Left lung (tissue), 10 donors: Measurements from ENCODE around the gene DCLK2. TPM values are rescaled to one million over a fixed set of nuclear protein-coding genes. Genes with fewer than 3 reads are reported as not detected.
"Not testable (repeated sequence)": the region's sequence is repeated elsewhere in the genome, so short reads cannot be mapped to it uniquely, and the experiment has no call there.

ENCODE experiments used
- ATAC-seq: fragments of 200-7000 bp; cut with Tn5 transposase; one replicate; pipeline ENCODE4 v1.9.1; 2020; ENCODE audit warnings: moderate library complexity
- DNase-seq, 4 donors: peaks; one replicate each; pipeline ENCODE4 v3.0.0-alpha.2; 2013 to 2020
- H3K27ac ChIP-seq, 2 donors: fragments of 200-600 bp; sonication (generic) in 1 of 2; one replicate each; pipeline versions ENCODE4 v1.5.0 to v1.8.0; 2020 to 2021
- H3K27me3 ChIP-seq, 2 donors: fragments of 200-600 bp; sonication (generic) in 1 of 2; one replicate each; pipeline versions ENCODE4 v1.5.0 to v1.8.0; 2020 to 2021
- H3K36me3 ChIP-seq, 2 donors: fragments of 200-600 bp; sonication (generic) in 1 of 2; one replicate each; pipeline versions ENCODE4 v1.5.0 to v1.8.0; 2020 to 2021
- H3K4me1 ChIP-seq, 2 donors: fragments of 200-600 bp; one replicate each; pipeline ENCODE4 v1.8.0; 2021
- H3K4me3 ChIP-seq, 2 donors: fragments of 200-600 bp; sonication (generic) in 1 of 2; one replicate each; pipeline versions ENCODE4 v1.5.0 to v1.8.0; 2020 to 2021; ENCODE audit warnings: mild to moderate bottlenecking in 1 of 2
- H3K9me3 ChIP-seq, 2 donors: fragments of 200-600 bp; sonication (generic) in 1 of 2; one replicate each; pipeline versions ENCODE4 v1.5.0 to v1.8.0; 2020 to 2021
- CTCF ChIP-seq, 2 donors: fragments of 200-600 bp; sonication (generic) in 1 of 2; IDR thresholded peaks; one replicate each; pipeline versions ENCODE4 v1.5.0 to v1.8.0; 2021; ENCODE audit warnings: antibody characterized with exemption in 2 of 2
- intact Hi-C, 2 donors: fragments of 100-400 bp; cut with DNase I; formaldehyde crosslinking; loops; one replicate each; pipeline versions ENCODE4 v1.11.2 to v1.14.2; 2022
- polyA plus RNA-seq, 6 donors: library from polyadenylated mRNA; unstranded; fragments of 120-200 nt; gene quantifications; one replicate each; pipeline ENCODE4 v1.2.1, GENCODE V29; 2013; ENCODE audit not compliant: insufficient read length in 6 of 6
- total RNA-seq, 2 donors: library from RNA; stranded (reverse); fragmentation: NEBNext Ultra II Directional; extraction: Animal tissue kit (Norgen Biotek cat#: 25700); gene quantifications; one replicate each; pipeline ENCODE4 v1.2.1, GENCODE V29; 2021
- donor health status: DM: no; HTN: yes; CAD: no.
- donor health status: DM: no; HTN: no; CAD: no.

The DCLK2 gene
- total and polyA plus RNA-seq, 8 donors = 2.6 to 12.9 (median 11.5) TPM

GRCh38 chr4:150173982-150174398, 95.7 kb downstream of the DCLK2 start:
- Histone ChIP-seq H3K4me3 (no peak overlapping the region), H3K27me3 (no peaks in the 10 kb centered on the region), H3K9me3 (no peaks in the 10 kb centered on the region), H3K27ac (peak overlapping the region; percentile 35 to 66), H3K4me1 (no peaks in the 10 kb centered on the region), H3K36me3 (no peaks in the 10 kb centered on the region)
- ATAC-seq (peak; percentile 56), DNase-seq (peak in 1 of 4 donors; percentile 45)
- TF ChIP-seq CTCF (IDR thresholded peaks at IDR 0.05) = no peak
- intact Hi-C loops = no loop called here

GRCh38 chr4:150176547-150176946, 98.3 kb downstream of the DCLK2 start:
- intact Hi-C loops = no loop called here
- Histone ChIP-seq H3K4me1 (no peaks in the 10 kb centered on the region), H3K36me3 (no peaks in the 10 kb centered on the region), H3K27me3 (no peaks in the 10 kb centered on the region), H3K4me3 (no peak overlapping the region), H3K27ac (no peak overlapping the region), H3K9me3 (no peaks in the 10 kb centered on the region)
- DNase-seq (no peak), ATAC-seq (no peak)
- TF ChIP-seq CTCF (IDR thresholded peaks at IDR 0.05) = no peak

GRCh38 chr4:150178161-150178560, 99.9 kb downstream of the DCLK2 start:
- Histone ChIP-seq H3K4me1 (no peaks in the 10 kb centered on the region), H3K4me3 (no peak overlapping the region), H3K27ac (no peak overlapping the region), H3K9me3 (no peaks in the 10 kb centered on the region), H3K36me3 (no peaks in the 10 kb centered on the region), H3K27me3 (no peaks in the 10 kb centered on the region)
- no peak for TF ChIP-seq CTCF (IDR thresholded peaks at IDR 0.05)
- intact Hi-C loops = no loop called here
- ATAC-seq (no peak), DNase-seq (no peak)

GRCh38 chr4:150181536-150181935, 103.3 kb downstream of the DCLK2 start:
- Histone ChIP-seq H3K4me3 (no peak overlapping the region), H3K9me3 (no peaks in the 10 kb centered on the region), H3K27ac (no peak overlapping the region), H3K36me3 (no peaks in the 10 kb centered on the region), H3K27me3 (no peaks in the 10 kb centered on the region), H3K4me1 (no peaks in the 10 kb centered on the region)
- intact Hi-C loops = no loop called here
- TF ChIP-seq CTCF (IDR thresholded peaks at IDR 0.05) = no peak
- ATAC-seq = no peak
- no peak for DNase-seq

GRCh38 chr4:150182794-150183193, 104.5 kb downstream of the DCLK2 start:
- H3K4me1 ChIP-seq = no peaks in the 10 kb centered on the region
- no peaks in the 10 kb centered on the region for H3K36me3 ChIP-seq
- no peak overlapping the region for H3K27ac ChIP-seq
- ATAC-seq = no peak
- no peaks in the 10 kb centered on the region for H3K27me3 ChIP-seq
- DNase-seq = no peak
- intact Hi-C loops = no loop called here
- no peaks in the 10 kb centered on the region for H3K9me3 ChIP-seq
- no peak overlapping the region for H3K4me3 ChIP-seq
- TF ChIP-seq CTCF (IDR thresholded peaks at IDR 0.05) = no peak

GRCh38 chr4:150185033-150185432, 106.8 kb downstream of the DCLK2 start:
- ATAC-seq, DNase-seq, H3K27ac ChIP-seq, intact Hi-C loops, H3K4me1 ChIP-seq, H3K4me3 ChIP-seq, H3K36me3 ChIP-seq, H3K9me3 ChIP-seq, H3K27me3 ChIP-seq: not testable (repeated sequence)
